Spinal cord (tissue), 10 donors: ENCODE measurements around the gene CROCC2. TPM values are rescaled to one million over a fixed set of nuclear protein-coding genes. Genes with fewer than 3 reads are reported as not detected.

Experiments used
- DNase-seq, 6 donors: peaks; one replicate each; pipeline versions ENCODE4 v3.0.0 to v3.0.0-alpha.2; 2013 to 2015; ENCODE audit warnings: low spot score in 6 of 6, low read depth in 4 of 6
- H3K27ac ChIP-seq: one replicate; pipeline ENCODE4 v1.5.1; 2013; ENCODE audit warnings: low read depth, low read length, control low read depth
- H3K27me3 ChIP-seq: one replicate; pipeline ENCODE4 v1.6.1; 2013; ENCODE audit warnings: low read length; ENCODE audit not compliant: control insufficient read depth, insufficient read depth
- H3K36me3 ChIP-seq: one replicate; pipeline ENCODE4 v1.6.1; 2013; ENCODE audit warnings: low read length; ENCODE audit not compliant: control insufficient read depth, insufficient read depth
- H3K4me1 ChIP-seq: one replicate; pipeline ENCODE4 v1.6.1; 2013; ENCODE audit warnings: low read length; ENCODE audit not compliant: control insufficient read depth, insufficient read depth
- H3K4me3 ChIP-seq: one replicate; pipeline ENCODE4 v1.5.1; 2013; ENCODE audit warnings: low read depth, low read length, control low read depth
- H3K9me3 ChIP-seq: one replicate; pipeline ENCODE4 v1.6.1; 2013; ENCODE audit warnings: low read length; ENCODE audit not compliant: control insufficient read depth, insufficient read depth
- WGBS: methylation state at CpG from one replicate; pipeline ENCODE4 v1.1.5; 2013; ENCODE audit warnings: missing lambda C conversion rate; ENCODE audit not compliant: insufficient coverage; 5-methylcytosine and 5-hydroxymethylcytosine counted together
- polyA plus RNA-seq, 2 donors: library from polyadenylated mRNA; unstranded; fragments of 120-200 nt; gene quantifications; one replicate each; pipeline ENCODE4 v1.2.1, GENCODE V29; 2013; ENCODE audit not compliant: insufficient read length in 2 of 2
- total RNA-seq, 2 donors: library from RNA; depleted of rRNA in 1 of 2; stranded (reverse); fragments of 120-200 nt in 1 of 2; fragments of >200 nt in 1 of 2; gene quantifications; one replicate each; pipeline versions ENCODE4 v1.2.3 to v1.2.4, GENCODE V29; 2013 to 2014
- donor health status: healthy.

CROCC2 gene
- total and polyA plus RNA-seq, 4 donors: 0.30 to 4.4 (median 3.0) TPM

DNA sequence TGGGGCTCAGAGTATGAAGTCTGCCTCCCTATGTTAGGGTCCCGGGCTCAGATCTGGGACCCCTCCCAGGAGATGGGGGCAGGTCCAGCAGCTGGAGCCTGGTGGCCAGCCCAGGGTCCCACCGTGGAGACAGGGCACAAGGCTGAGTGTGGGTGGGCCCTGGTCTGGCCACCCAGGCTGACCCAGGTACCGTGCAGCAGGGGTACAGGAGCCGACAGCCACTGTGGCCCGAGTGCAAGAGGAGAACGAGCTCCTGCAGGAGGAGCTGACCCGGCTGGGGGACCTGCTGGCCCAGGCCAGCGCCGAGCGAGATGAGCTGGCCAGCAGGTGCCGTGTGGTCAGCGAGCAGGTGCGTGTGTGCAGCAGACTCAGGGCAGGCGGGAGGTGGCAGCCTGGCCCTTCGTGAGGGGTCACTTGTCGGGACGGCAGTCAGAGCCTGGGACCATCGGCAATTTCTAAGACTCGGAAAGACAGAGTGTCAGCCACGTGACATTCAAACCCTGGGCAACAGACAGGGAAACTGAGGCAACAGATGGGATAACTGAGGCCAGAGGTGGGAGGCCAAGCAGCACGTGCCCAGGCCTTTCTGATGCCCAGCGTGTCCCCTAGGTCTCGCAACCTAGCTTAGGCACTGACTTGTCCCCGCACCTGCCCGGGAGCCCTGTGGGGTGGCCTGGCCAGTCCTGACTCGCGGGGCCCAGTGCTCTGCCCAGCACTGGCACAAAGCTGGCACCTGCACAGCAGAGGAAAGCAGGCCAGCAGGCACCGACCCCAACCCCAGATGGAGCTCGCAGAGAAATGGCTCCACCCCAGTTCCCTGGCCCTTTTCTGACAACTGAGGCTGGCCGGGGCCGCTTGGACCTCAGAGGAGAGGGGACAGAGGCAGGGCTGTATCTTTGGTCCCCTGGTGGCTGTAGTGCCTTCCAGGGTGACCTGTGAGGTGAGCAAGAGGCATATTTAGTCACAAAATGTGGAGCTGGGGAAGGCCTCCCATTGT is 13.9 kb downstream of the CROCC2 start:
- peaks cover 16% of the 10 kb centered on the region for H3K27me3 ChIP-seq
- H3K4me3 ChIP-seq: no peak overlapping the region
- H3K27ac ChIP-seq: no peak overlapping the region
- H3K36me3 ChIP-seq: peaks cover 3% of the 10 kb centered on the region
- H3K4me1 ChIP-seq: peaks cover 37% of the 10 kb centered on the region
- no peak for DNase-seq
- 84% methylated on average over 31 of the region's 31 CpGs for WGBS
- no peaks in the 10 kb centered on the region for H3K9me3 ChIP-seq

DNA sequence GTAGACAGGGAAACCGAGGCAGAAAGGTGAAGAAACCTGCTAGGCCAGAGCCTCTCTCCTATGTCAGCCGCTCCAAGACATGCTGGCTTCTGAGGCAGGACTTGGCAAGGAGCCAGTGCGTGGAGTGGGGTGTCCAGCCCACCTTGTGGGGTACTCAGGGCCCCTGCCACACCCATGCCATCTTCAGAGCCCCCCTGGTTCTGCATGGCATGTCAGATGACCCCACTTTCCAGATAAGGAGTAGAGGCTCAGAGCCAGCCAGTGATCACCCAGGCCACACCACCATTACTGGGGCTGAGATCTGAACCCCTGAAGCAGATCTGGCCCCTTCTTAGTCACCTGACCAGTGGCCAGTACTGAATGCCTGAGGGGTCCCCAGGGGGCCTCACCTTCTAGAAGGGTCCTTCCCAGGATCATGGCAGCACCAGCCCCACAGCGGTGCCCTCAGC is 14.7 kb downstream of the CROCC2 start:
- Histone ChIP-seq H3K9me3 (no peaks in the 10 kb centered on the region), H3K27me3 (peaks cover 9% of the 10 kb centered on the region), H3K36me3 (peaks cover 3% of the 10 kb centered on the region), H3K27ac (no peak overlapping the region), H3K4me1 (peaks cover 30% of the 10 kb centered on the region), H3K4me3 (no peak overlapping the region)
- DNase-seq: no peak
- 83% methylated on average over 4 of the region's 4 CpGs for WGBS

DNA sequence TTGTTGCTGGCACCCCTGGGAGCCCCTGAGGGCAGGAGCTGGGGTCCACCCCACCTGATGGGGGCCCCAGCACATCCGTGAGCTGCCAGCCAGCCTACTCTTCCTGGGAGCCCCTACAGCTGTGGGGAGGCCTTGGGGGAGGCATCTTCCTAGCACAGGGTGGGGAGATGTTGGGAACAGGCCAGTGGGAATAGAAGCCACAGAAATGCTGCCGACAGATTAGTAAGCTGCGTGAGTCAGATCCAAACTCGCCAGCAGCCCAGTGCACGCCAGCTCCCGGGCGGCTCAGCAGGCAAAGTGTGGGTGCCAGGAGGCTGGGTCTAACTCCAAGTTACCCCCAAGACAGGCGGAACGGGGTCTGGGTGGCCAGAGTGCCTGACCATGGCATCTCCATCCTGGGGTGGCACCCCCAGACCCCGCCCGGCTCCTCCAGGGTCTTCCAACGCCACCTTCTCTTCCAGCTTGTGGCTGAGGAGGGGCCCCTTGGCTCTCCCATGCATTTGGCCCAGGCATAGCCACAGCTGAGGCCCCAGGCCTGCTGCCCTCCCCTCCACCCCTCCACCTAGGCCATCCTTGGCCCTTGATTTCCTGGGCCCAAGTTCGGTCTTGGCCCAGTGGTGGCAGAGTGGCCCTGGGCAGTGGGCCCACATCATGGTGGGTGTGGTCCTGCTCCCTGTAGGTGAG is 15.3 kb downstream of the CROCC2 start:
- WGBS: 76% methylated on average over 11 of the region's 13 CpGs
- Histone ChIP-seq H3K4me3 (no peak overlapping the region), H3K4me1 (peaks cover 26% of the 10 kb centered on the region), H3K9me3 (no peaks in the 10 kb centered on the region), H3K27ac (no peak overlapping the region), H3K36me3 (peaks cover 3% of the 10 kb centered on the region), H3K27me3 (peaks cover 6% of the 10 kb centered on the region)
- no peak for DNase-seq

DNA sequence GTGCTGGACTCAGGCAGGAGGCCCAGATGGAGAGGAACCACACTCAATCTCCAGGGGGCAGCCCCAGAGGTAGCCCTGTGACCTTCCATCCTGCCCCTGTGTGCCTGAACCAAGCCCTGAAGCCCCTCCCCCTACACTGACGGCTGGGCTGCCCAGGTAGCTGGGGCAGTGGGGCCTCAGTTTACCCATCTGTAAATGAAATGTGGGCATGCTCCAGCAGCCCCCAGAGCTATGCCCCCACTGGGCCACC is 15.8 kb downstream of the CROCC2 start:
- WGBS: 83% methylated on average over 1 of the region's 1 CpG
- DNase-seq: no peak
- Histone ChIP-seq H3K27me3 (peaks cover 2% of the 10 kb centered on the region), H3K9me3 (no peaks in the 10 kb centered on the region), H3K4me3 (no peak overlapping the region), H3K27ac (no peak overlapping the region), H3K4me1 (peaks cover 21% of the 10 kb centered on the region), H3K36me3 (peaks cover 3% of the 10 kb centered on the region)

DNA sequence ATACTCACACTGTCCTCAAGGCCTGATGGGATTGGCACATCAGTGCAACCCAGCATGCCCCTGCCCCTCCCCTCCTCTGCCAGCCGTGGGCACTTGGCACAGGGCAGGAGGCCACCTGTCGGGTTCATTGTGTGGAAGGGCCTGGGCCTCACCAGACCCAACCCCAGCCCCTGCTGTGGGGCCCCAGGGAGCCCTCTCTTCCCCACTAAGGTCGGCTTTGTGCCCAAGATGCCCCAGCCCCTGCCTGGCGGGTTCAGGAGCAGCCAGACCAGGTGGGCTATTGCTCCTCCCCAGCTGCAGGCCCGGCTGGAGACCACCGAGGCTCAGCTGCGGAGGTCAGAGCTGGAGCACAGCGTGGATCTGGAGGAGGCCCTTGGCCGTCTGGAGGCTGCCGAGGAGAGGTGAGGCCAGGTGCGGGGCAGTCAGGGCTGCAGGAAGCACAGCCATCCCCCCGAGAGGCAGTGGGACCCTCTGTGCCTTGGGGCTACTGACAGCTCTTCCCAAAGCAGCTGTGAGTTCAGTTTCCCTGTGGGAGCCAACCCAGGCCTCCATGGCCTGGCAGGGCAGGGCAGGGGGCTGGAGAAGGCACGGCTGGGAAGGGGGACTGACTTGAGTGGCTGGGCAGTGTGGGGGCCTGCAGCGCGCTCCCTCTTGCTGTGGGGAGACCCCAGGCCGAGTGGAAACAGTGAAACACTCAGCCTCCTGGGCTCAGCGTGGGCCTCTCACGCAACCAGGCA is 16.3 kb downstream of the CROCC2 start:
- H3K36me3 ChIP-seq: peaks cover 3% of the 10 kb centered on the region
- no peak overlapping the region for H3K27ac ChIP-seq
- DNase-seq: no peak
- 60% methylated on average over 18 of the region's 18 CpGs for WGBS
- no peak overlapping the region for H3K4me3 ChIP-seq
- peaks cover 16% of the 10 kb centered on the region for H3K4me1 ChIP-seq
- H3K27me3 ChIP-seq: no peaks in the 10 kb centered on the region
- H3K9me3 ChIP-seq: no peaks in the 10 kb centered on the region

DNA sequence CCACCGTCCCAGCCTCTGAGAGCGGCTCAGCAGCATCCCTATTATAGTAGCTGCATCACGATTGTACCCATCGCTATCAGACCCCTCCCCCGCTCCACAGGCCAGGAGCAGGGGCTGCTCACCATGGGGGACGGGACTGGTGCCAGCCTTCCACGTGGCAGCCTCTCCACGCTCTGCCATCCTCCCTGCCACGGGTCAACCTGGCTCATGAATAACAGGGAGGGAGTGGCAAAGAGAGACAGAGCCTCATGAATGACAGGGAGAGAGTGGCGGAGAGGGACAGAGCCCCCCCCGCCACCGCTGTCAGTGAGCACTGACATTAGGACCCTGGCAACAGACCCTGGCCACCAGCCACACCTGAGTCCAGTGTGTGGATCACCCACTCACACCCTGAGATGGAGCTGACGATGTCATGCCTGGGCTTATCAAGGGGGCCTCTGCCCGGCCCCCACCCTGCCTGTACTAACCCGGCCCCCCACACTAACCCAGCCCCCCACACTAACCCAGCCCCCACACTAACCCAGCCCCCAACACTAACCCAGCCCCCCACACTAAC is 16.9 kb downstream of the CROCC2 start:
- Histone ChIP-seq H3K4me3 (no peak overlapping the region), H3K27ac (no peak overlapping the region), H3K36me3 (peaks cover 3% of the 10 kb centered on the region), H3K4me1 (peaks cover 10% of the 10 kb centered on the region), H3K27me3 (no peaks in the 10 kb centered on the region), H3K9me3 (no peaks in the 10 kb centered on the region)
- DNase-seq: peak in 1 of 6 donors; percentile 34
- WGBS: 33% methylated on average over 11 of the region's 15 CpGs

DNA sequence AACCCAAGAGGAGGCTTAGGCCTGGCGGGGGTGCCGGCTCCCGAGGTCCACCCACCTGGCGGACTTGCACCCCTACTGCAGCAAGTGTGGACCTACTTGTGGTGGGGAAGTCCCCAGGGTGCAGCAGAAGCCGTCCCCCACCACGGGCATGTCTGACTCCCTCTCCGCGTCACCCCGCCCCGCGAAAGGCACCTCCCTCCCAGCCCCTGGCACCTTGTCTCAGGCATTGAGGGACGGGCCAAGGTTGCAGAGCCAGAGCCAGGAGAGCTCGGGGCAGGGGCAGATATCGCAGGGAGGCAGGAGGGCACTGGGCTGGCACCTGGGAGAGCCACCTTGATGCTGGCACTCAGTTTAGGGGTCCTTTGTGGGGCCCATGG is 19.0 kb downstream of the CROCC2 start:
- H3K4me3 ChIP-seq: no peak overlapping the region
- DNase-seq: no peak
- H3K4me1 ChIP-seq: peaks cover 10% of the 10 kb centered on the region
- H3K27ac ChIP-seq: no peak overlapping the region
- H3K9me3 ChIP-seq: no peaks in the 10 kb centered on the region
- no peaks in the 10 kb centered on the region for H3K27me3 ChIP-seq
- H3K36me3 ChIP-seq: no peaks in the 10 kb centered on the region
- 80% methylated on average over 12 of the region's 14 CpGs for WGBS

DNA sequence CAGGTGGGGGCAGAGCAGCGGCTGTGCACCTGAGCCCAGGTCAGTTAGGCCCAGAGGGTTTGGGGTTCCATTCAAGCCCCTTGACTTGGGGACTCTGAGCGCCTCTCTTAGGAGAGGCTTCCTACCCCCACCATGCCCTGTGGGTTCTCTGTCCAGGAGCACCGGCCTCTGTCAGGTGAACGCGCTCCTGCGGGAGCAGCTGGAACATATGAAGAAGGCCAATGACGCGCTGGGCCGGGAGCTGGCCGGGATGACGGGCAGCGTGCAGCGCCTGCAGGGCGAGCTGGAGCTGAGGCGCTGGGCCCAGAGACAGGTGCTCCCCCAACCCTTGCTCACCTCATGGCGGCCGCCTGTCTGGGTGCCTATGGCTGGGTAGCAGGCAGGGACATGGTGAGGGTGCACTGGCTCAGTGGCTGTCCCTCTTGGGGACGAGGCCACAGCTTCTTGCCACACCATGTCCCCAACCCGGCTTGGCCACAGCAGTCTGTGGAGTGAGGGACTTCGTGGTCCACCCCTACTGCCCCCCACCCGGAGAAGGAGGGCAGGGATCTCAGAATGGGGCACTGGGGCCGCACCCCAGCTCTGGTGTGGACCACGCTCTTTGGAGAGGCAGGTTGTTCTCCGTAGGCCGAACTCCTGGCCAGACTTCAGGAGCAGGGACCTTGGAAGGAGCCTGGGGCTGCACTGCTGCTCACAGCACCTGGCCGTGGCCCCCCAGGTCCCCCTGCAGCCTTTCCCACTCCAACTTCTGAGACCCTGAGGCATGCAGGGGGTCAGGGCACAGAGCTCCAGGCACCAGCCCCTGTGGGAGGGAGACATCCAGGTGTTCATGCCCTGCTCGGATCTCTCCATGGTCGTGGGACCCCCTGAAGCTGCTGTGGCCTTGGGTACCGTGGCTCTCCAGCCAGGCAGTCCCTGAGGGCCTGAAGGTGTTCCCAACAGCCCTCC is 19.7 kb downstream of the CROCC2 start:
- Histone ChIP-seq H3K36me3 (no peaks in the 10 kb centered on the region), H3K27ac (no peak overlapping the region), H3K9me3 (no peaks in the 10 kb centered on the region), H3K4me3 (no peak overlapping the region), H3K27me3 (no peaks in the 10 kb centered on the region), H3K4me1 (peaks cover 10% of the 10 kb centered on the region)
- 86% methylated on average over 29 of the region's 29 CpGs for WGBS
- DNase-seq: no peak
